IMR-90 (cell line): ENCODE data around the gene TPR. TPM values are rescaled to one million over a fixed set of nuclear protein-coding genes. Genes with fewer than 3 reads are reported as not detected.

Experiments used
- ATAC-seq: fragments of 200-7000 bp; cut with Tn5 transposase; 2 replicates; pipeline ENCODE4 v1.9.1; 2020; ENCODE audit warnings: low read depth, mild to moderate bottlenecking, moderate library complexity
- BruUV-seq: library from RNA; stranded (reverse); fragments of 400-500 nt; replicated peaks from 2 replicates; lab custom pipeline; 2021; lab: Mats Ljungman, UMichigan
- CTCF ChIA-PET: fragments of 300-600 bp; formaldehyde crosslinking; extraction: SDS; loops from one replicate; lab custom pipeline; 2021; ENCODE audit warnings: antibody characterized with exemption; lab: Yijun Ruan, JAX
- POLR2A ChIA-PET: fragments of 300-600 bp; sonication (Branson Sonifier 250); formaldehyde crosslinking; loops from one replicate; lab custom pipeline; 2022; ENCODE audit warnings: antibody characterized with exemption; ENCODE audit not compliant: unreplicated experiment; lab: Charles Lee
- DNase-seq: peaks from one replicate; pipeline ENCODE4 v3.0.0; 2013
- H2AFZ ChIP-seq: replicated peaks from 2 replicates; pipeline ENCODE3; 2013; ENCODE audit warnings: low read length, mild to moderate bottlenecking; ENCODE audit not compliant: poor library complexity
- H2AK5ac ChIP-seq: 2 replicates; pipeline ENCODE4 v1.6.1; 2013; ENCODE audit warnings: low read depth, low read length, inconsistent platforms
- H2AK9ac ChIP-seq: replicated peaks from 2 replicates; pipeline ENCODE3; 2013; ENCODE audit warnings: mild to moderate bottlenecking, low read depth, low read length, moderate library complexity; ENCODE audit not compliant: poor library complexity
- H2BK120ac ChIP-seq: 2 replicates; pipeline ENCODE4 v1.6.1; 2013; ENCODE audit warnings: low read depth, low read length, inconsistent platforms
- H2BK15ac ChIP-seq: 3 replicates; pipeline ENCODE4 v1.6.1; 2013; ENCODE audit warnings: low read depth, low read length, inconsistent platforms
- H2BK20ac ChIP-seq: 2 replicates; pipeline ENCODE4 v1.6.1; 2013; ENCODE audit warnings: low read depth, mild to moderate bottlenecking, inconsistent platforms, low read length, moderate library complexity
- H2BK5ac ChIP-seq: 2 replicates; pipeline ENCODE4 v1.6.1; 2013; ENCODE audit warnings: mild to moderate bottlenecking, low read depth, low read length, inconsistent platforms; ENCODE audit not compliant: poor library complexity, severe bottlenecking
- H3K14ac ChIP-seq: replicated peaks from 2 replicates; pipeline ENCODE4 v1.6.1; 2013; ENCODE audit warnings: low read depth, low read length, inconsistent platforms
- H3K18ac ChIP-seq: 2 replicates; pipeline ENCODE4 v1.6.1; 2013; ENCODE audit warnings: low read depth, low read length, control low read depth
- H3K23ac ChIP-seq: 2 replicates; pipeline ENCODE4 v1.6.1; 2013; ENCODE audit warnings: low read depth, low read length, inconsistent platforms
- H3K27ac ChIP-seq: 2 replicates; pipeline ENCODE4 v1.5.1; 2013; ENCODE audit warnings: mild to moderate bottlenecking, control low read depth, low read length; ENCODE audit not compliant: insufficient read depth
- H3K27me3 ChIP-seq: 2 replicates; pipeline ENCODE4 v1.6.1; 2013; ENCODE audit warnings: low read length; ENCODE audit not compliant: control insufficient read depth, insufficient read depth
- H3K36me3 ChIP-seq: 2 replicates; pipeline ENCODE4 v1.6.1; 2013; ENCODE audit warnings: low read length, mixed read lengths; ENCODE audit not compliant: control insufficient read depth, insufficient read depth
- H3K4ac ChIP-seq: 2 replicates; pipeline ENCODE4 v1.6.1; 2013; ENCODE audit warnings: low read depth, low read length, inconsistent platforms
- H3K4me1 ChIP-seq: 2 replicates; pipeline ENCODE4 v1.6.1; 2013; ENCODE audit warnings: low read length, mixed read lengths; ENCODE audit not compliant: control insufficient read depth, insufficient read depth
- H3K4me2 ChIP-seq: 2 replicates; pipeline ENCODE4 v1.6.1; 2013; ENCODE audit warnings: low read depth, mild to moderate bottlenecking, control low read depth, low read length, moderate library complexity
- H3K4me3 ChIP-seq: 2 replicates; pipeline ENCODE4 v1.5.1; 2013; ENCODE audit warnings: low read depth, mild to moderate bottlenecking, control low read depth, low read length, moderate library complexity; ENCODE audit not compliant: insufficient read depth
- H3K56ac ChIP-seq: 2 replicates; pipeline ENCODE4 v1.6.1; 2013; ENCODE audit warnings: low read length, inconsistent platforms; ENCODE audit not compliant: insufficient read depth; ENCODE audit errors: extremely low read depth
- H3K79me1 ChIP-seq, 2 experiments: 2 replicates each; pipeline ENCODE4 v1.6.1; 2013; ENCODE audit warnings: low read length in 2 of 2, inconsistent platforms in 1 of 2, low read depth in 1 of 2
- H3K9ac ChIP-seq: 2 replicates; pipeline ENCODE4 v1.6.1; 2013; ENCODE audit warnings: low read depth, low read length, control low read depth
- H3K9me1 ChIP-seq: 2 replicates; pipeline ENCODE4 v1.6.1; 2013; ENCODE audit warnings: low read length, inconsistent platforms; ENCODE audit not compliant: insufficient read depth
- H3K9me3 ChIP-seq: 2 replicates; pipeline ENCODE4 v1.6.1; 2013; ENCODE audit warnings: low read length; ENCODE audit not compliant: control insufficient read depth, insufficient read depth
- H4K20me1 ChIP-seq: 2 replicates; pipeline ENCODE4 v1.6.1; 2013; ENCODE audit warnings: low read length, inconsistent platforms; ENCODE audit not compliant: insufficient read depth
- H4K5ac ChIP-seq: 2 replicates; pipeline ENCODE4 v1.6.1; 2013; ENCODE audit warnings: mild to moderate bottlenecking, low read depth, low read length, control low read depth
- H4K8ac ChIP-seq, 2 experiments: 2 replicates each; pipeline ENCODE4 v1.6.1; 2013; ENCODE audit warnings: low read depth in 2 of 2, low read length in 2 of 2, control low read depth in 1 of 2, inconsistent platforms in 1 of 2
- H4K91ac ChIP-seq: 2 replicates; pipeline ENCODE4 v1.6.1; 2013; ENCODE audit warnings: low read depth, low read length, inconsistent platforms; ENCODE audit not compliant: insufficient read depth
- POLR2A ChIP-seq: IDR thresholded peaks from 2 replicates; pipeline ENCODE4 v1.6.1; 2012; ENCODE audit warnings: mild to moderate bottlenecking, low read depth, low read length
- WGBS, 2 experiments: methylation state at CpG; one replicate each; pipeline versions ENCODE4 v1.1.5 to v1.1.7; 2013; ENCODE audit warnings: missing lambda C conversion rate in 2 of 2; ENCODE audit not compliant: insufficient read length in 1 of 2; ENCODE audit errors: extremely low coverage in 2 of 2; 5-methylcytosine and 5-hydroxymethylcytosine counted together
- dilution Hi-C: fragments of 300-500 bp; cut with HindIII; formaldehyde crosslinking; loops from one replicate; pipeline ENCODE4 v1.14.3; 2018; ENCODE audit warnings: low sequenced_read_pairs; ENCODE audit not compliant: unreplicated experiment
- in situ Hi-C: fragments of 300-500 bp; cut with MboI; formaldehyde crosslinking; loops from 3 replicates; pipeline ENCODE4 v1.14.3; 2019; ENCODE audit warnings: low sequenced_read_pairs, inconsistent platforms, mixed read lengths
- intact Hi-C: fragments of 100-400 bp; cut with micrococcal nuclease; formaldehyde crosslinking; loops from 2 replicates; pipeline ENCODE4 v1.10.0; 2022
- polyA plus RNA-seq, 3 experiments: library from polyadenylated mRNA; depleted of rRNA; stranded (reverse); fragments of >200 nt; gene quantifications; 2 replicates each; pipeline ENCODE4 v1.2.3, GENCODE V29; 2012; ENCODE audit warnings: low replicate concordance in 1 of 3
- total RNA-seq: library from RNA; depleted of rRNA; stranded (reverse); fragments of >200 nt; gene quantifications from 2 replicates; pipeline ENCODE4 v1.2.3, GENCODE V29; 2012

The TPR gene
- total and polyA plus RNA-seq, 2 of the 4 experiments (the other 2 are of a cell fraction), result 38.2 to 60.4 TPM

- Histone ChIP-seq H4K91ac (no peak overlapping the region), H2BK120ac (no peak overlapping the region), H2AK9ac (no peak overlapping the region), H2AFZ (no peak overlapping the region), H2BK5ac (no peak overlapping the region), H3K36me3 (peaks cover 30% of the 10 kb centered on the region), H3K14ac (no peak overlapping the region), H3K18ac (no peak overlapping the region), H2AK5ac (no peak overlapping the region), H4K5ac (no peak overlapping the region), H4K8ac (no peak overlapping the region), H3K27ac (no peak overlapping the region), H2BK15ac (no peak overlapping the region), H3K4me2 (no peak overlapping the region), H3K4me3 (no peak overlapping the region), H3K56ac (no peak overlapping the region), H3K4me1 (no peaks in the 10 kb centered on the region), H3K79me1 (peaks cover 2 to 3% of the 10 kb centered on the region in 2 experiments; a peak in 3 of 4 replicates), H3K9ac (no peak overlapping the region), H2BK20ac (no peak overlapping the region), H3K9me1 (no peaks in the 10 kb centered on the region), H3K9me3 (no peaks in the 10 kb centered on the region), H3K4ac (no peak overlapping the region), H3K27me3 (no peaks in the 10 kb centered on the region), H4K20me1 (no peaks in the 10 kb centered on the region), H3K23ac (no peak overlapping the region)
- DNase-seq (no peak), ATAC-seq (no peak)
- no TSS peak for BruUV-seq
- no CpG with 5 or more reads among the region's 1 CpG for WGBS, 2 experiments
- CTCF ChIA-PET, result interaction anchor here (0.7 kb wide), 1 partner anchor 16 kb away, joined by 3 read pairs; no protein-coding TSS in a partner anchor
- in situ Hi-C loops (no loop called here), intact Hi-C loops (no loop called here), dilution Hi-C loops (no loop called here)
- POLR2A ChIA-PET, result no interaction called here
- no peak for TF ChIP-seq POLR2A
These were observed 47.7 kb downstream of the TPR start for GRCh38 chr1:186327331-186327730.
